Stimulated activated CD4-positive, alpha-beta T cell treated with anti-CD3 and anti-CD28 coated beads, TNF-alpha, amount 100 ng/mL, for 1 hour (primary cell): ENCODE data around the gene DBR1.

Source experiments
- DNase-seq, 3 donors: peaks; one replicate each; pipeline ENCODE4 v3.0.0-alpha.2; 2020; ENCODE audit warnings: low read depth in 3 of 3, low spot score in 1 of 3

The DBR1 gene

GRCh38 chr3:138174421-138175131 lies at the start of gene DBR1:
TSS of gene DBR1 (minus strand) at chr3:138174921. CDS start at chr3:138174795, 126 bp downstream.
- DNase-seq = peak; percentile 32 to 43 (median 40)

GRCh38 chr3:138222942-138223287 lies 48.2 kb upstream of the DBR1 start:
- DNase-seq = no peak

- DNase-seq = no peak
Observed at GRCh38 chr3:138222131-138222941, 47.6 kb upstream of the DBR1 start.

- no peak for DNase-seq
Observed at GRCh38 chr3:138220788-138221187, 46.1 kb upstream of the DBR1 start.

- DNase-seq = no peak
Observed at GRCh38 chr3:138220242-138220641, 45.5 kb upstream of the DBR1 start.

- DNase-seq = no peak
Observed at GRCh38 chr3:138219255-138219654, 44.5 kb upstream of the DBR1 start.

- no peak for DNase-seq
Observed at GRCh38 chr3:138213398-138214085, 38.8 kb upstream of the DBR1 start.

GRCh38 chr3:138210528-138210927 lies 35.8 kb upstream of the DBR1 start:
- DNase-seq = no peak

GRCh38 chr3:138206196-138206595 lies 31.5 kb upstream of the DBR1 start:
- DNase-seq = no peak

GRCh38 chr3:138205527-138205926 lies 30.8 kb upstream of the DBR1 start:
- DNase-seq = no peak

GRCh38 chr3:138203938-138204337 lies 29.2 kb upstream of the DBR1 start:
- no peak for DNase-seq

GRCh38 chr3:138202945-138203701 lies 28.4 kb upstream of the DBR1 start:
- no peak for DNase-seq

GRCh38 chr3:138200424-138200823 lies 25.7 kb upstream of the DBR1 start:
- no peak for DNase-seq

- no peak for DNase-seq
Observed at GRCh38 chr3:138199851-138200250, 25.1 kb upstream of the DBR1 start.

GRCh38 chr3:138197524-138197923 lies 22.8 kb upstream of the DBR1 start:
- no peak for DNase-seq

- DNase-seq = no peak
Observed at GRCh38 chr3:138197058-138197457, 22.3 kb upstream of the DBR1 start.

- DNase-seq = no peak
Observed at GRCh38 chr3:138196023-138196422, 21.3 kb upstream of the DBR1 start.

GRCh38 chr3:138195481-138195880 lies 20.8 kb upstream of the DBR1 start:
- no peak for DNase-seq

GRCh38 chr3:138188013-138188730 lies 13.5 kb upstream of the DBR1 start:
- DNase-seq = peak in 1 of 3 donors; percentile 5

GRCh38 chr3:138187296-138188012 lies 12.7 kb upstream of the DBR1 start, which contains the start of gene ARMC8:
TSS of gene ARMC8 (plus strand) at chr3:138187301. CDS start at chr3:138187555, 254 bp downstream.
- DNase-seq = peak in 1 of 3 donors; percentile 7
